ENCODE measurements around the gene FHOD3. TPM values are rescaled to one million over a fixed set of nuclear protein-coding genes. Genes with fewer than 3 reads are reported as not detected.

Gene FHOD3
- total RNA-seq, 1 experiment from 2014 or later, result 10.6 TPM

DNA sequence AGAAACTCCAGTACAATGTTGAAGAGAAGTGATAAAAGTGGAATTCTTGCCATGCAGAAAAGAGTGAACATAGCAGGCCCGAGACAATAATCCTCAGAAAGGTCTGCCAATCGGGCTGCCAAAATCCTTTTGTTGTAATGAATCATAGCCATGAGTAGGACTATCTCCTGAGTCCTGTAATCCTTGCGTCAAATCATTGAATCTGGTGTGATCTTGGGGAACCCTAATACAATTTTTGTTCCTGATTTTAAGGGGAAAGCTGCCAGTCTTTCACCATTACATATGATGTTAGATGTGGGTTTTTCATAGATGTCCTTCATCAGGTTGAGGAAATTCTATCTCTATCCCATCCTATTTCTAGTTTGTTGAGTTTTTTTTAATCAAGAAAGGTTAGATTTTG lies 529.0 kb downstream of the FHOD3 start:
- CTCF ChIA-PET, result no interaction called here
- H3K79me2 ChIP-seq (ENCODE audit: low read depth), result peaks cover 13% of the 10 kb centered on the region
- no peak overlapping the region for H3K4me3 ChIP-seq
- H3K27ac ChIP-seq, result no peak overlapping the region
- no peak overlapping the region for H2AFZ ChIP-seq
- POLR2A ChIA-PET (ENCODE audit: unreplicated experiment), result interaction anchor here (0.6 kb wide), 1 partner anchor 407 kb away, joined by 4 read pairs; no protein-coding TSS in a partner anchor
- H3F3A ChIP-seq (ENCODE audit: insufficient read depth, low read depth), result peaks cover 10% of the 10 kb centered on the region; the same call in 1 of the 2 replicates
- no peaks in the 10 kb centered on the region for H3K27me3 ChIP-seq (ENCODE audit: insufficient read depth, low read depth)
- peaks cover 18% of the 10 kb centered on the region for H3K4me1 ChIP-seq (replicated peaks; ENCODE audit: insufficient read depth)
- H3K9me2 ChIP-seq (ENCODE audit: insufficient read depth), result no peaks in the 10 kb centered on the region
- no TSS peak for BruUV-seq (replicated peaks)
- H3K4me2 ChIP-seq, result no peak overlapping the region
- DNase-seq, result no peak
- intact Hi-C loops (cut with micrococcal nuclease; ENCODE audit: unreplicated experiment), result no loop called here
- H4K20me1 ChIP-seq (ENCODE audit: insufficient read depth), result no peaks in the 10 kb centered on the region
- no peaks in the 10 kb centered on the region for H3K9me3 ChIP-seq (ENCODE audit: insufficient read depth, low read depth)
- H3K36me3 ChIP-seq (ENCODE audit: low read depth), result no peaks in the 10 kb centered on the region
- TF ChIP-seq EZH2 (IDR thresholded peaks at IDR 0.05; ENCODE audit: low read depth), result no peak
- TF ChIP-seq, protein P1, sequence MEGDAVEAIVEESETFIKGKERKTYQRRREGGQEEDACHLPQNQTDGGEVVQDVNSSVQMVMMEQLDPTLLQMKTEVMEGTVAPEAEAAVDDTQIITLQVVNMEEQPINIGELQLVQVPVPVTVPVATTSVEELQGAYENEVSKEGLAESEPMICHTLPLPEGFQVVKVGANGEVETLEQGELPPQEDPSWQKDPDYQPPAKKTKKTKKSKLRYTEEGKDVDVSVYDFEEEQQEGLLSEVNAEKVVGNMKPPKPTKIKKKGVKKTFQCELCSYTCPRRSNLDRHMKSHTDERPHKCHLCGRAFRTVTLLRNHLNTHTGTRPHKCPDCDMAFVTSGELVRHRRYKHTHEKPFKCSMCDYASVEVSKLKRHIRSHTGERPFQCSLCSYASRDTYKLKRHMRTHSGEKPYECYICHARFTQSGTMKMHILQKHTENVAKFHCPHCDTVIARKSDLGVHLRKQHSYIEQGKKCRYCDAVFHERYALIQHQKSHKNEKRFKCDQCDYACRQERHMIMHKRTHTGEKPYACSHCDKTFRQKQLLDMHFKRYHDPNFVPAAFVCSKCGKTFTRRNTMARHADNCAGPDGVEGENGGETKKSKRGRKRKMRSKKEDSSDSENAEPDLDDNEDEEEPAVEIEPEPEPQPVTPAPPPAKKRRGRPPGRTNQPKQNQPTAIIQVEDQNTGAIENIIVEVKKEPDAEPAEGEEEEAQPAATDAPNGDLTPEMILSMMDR (conservative IDR thresholded peaks at IDR 0.05), result no peak

DNA sequence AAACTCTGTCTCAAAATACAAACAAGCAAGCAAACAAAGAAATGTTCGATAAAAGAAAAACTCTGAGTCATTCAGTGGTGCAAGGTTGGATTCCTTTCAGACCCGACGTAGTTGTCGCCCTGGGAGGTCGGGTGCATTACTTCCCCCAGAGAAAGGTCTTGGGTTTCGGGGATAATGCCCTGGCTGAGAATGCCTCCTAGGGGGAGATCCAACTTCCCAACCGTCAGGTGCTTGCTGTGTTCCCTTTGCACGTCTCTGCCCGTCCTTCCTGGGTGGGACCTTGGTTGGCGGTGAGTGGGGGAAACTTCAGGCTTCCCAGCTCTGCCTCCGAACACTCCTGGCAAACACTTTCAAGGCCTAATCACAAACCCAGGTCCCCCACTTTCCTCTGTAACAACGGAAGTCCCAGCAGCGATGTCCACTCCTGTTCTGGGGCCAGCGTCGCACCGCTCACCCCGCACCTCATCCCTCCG lies 530.7 kb downstream of the FHOD3 start:
- intact Hi-C loops (cut with micrococcal nuclease; ENCODE audit: unreplicated experiment), result no loop called here
- TF ChIP-seq EZH2 (IDR thresholded peaks at IDR 0.05; ENCODE audit: low read depth), result no peak
- TF ChIP-seq, protein P1 (conservative IDR thresholded peaks at IDR 0.05), result no peak
- no peaks in the 10 kb centered on the region for H3K9me2 ChIP-seq (ENCODE audit: insufficient read depth)
- DNase-seq, result peak; percentile 21 to 59
- H3K36me3 ChIP-seq (ENCODE audit: low read depth), result no peaks in the 10 kb centered on the region
- peak overlapping the region; percentile 74 for H3K4me3 ChIP-seq
- H3K79me2 ChIP-seq (ENCODE audit: low read depth), result peaks cover 13% of the 10 kb centered on the region
- H3K4me2 ChIP-seq, result peak overlapping the region; percentile 96
- ChIA-PET CTCF (interaction anchor here (0.7 kb wide), 1 partner anchor 15 kb away, joined by 3 read pairs; no protein-coding TSS in a partner anchor), POLR2A (ENCODE audit: unreplicated experiment) (interaction anchor here (0.6 kb wide), 2 partner anchors 320 to 425 kb away, joined by 6 to 7 read pairs; no protein-coding TSS in a partner anchor)
- H3F3A ChIP-seq (ENCODE audit: insufficient read depth, low read depth), result peaks cover 10% of the 10 kb centered on the region; the same call in 1 of the 2 replicates
- H3K27ac ChIP-seq, result peak overlapping the region; percentile 71
- H3K4me1 ChIP-seq (replicated peaks; ENCODE audit: insufficient read depth), result peaks cover 19% of the 10 kb centered on the region
- H3K27me3 ChIP-seq (ENCODE audit: insufficient read depth, low read depth), result no peaks in the 10 kb centered on the region
- H2AFZ ChIP-seq, result peak overlapping the region; percentile 96
- H3K9me3 ChIP-seq (ENCODE audit: insufficient read depth, low read depth), result no peaks in the 10 kb centered on the region
- H4K20me1 ChIP-seq (ENCODE audit: insufficient read depth), result no peaks in the 10 kb centered on the region
- no TSS peak for BruUV-seq (replicated peaks)

DNA sequence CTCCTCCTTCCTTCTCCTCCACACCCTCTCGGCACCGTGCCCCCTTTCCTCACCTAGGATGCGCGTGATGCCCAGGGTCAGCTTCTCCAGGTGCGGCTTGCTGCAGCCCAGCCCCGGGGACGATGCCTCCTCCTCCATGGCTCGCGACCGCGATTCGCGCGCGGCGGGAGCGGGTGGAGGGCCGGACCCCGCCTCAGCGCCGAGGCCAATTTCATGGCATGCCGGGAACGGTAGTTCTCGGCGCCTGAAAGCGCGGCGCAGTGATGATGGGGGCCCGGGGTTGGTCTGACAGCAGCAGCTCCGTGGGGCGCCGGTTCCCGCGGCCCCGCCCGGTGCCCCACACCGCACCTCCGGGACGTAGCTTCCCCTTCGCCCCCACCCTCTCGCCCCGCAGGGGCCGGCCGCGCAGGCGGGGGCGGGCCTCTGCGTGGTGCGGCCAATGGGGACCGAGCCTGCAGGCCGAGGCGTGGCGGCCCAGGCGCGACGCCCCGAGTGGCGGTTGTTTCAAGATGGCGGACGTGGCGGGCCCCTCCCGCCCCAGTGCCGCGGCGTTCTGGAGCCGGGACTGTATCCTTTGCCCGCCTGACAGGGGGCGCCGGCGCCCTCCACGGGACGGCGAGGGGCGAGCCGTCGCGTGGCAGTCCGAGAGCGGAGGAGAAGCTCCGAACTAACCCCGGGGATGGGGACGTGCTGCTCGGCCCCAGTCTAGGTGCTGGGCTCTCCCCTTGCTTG lies 531.3 kb downstream of the FHOD3 start, which contains the start of the genes KIAA1328 and TPGS2:
Gene KIAA1328 (plus strand): TSS at position 498 of the 732 bp plus-strand sequence. CDS start 12 bp downstream, at position 510.
Gene TPGS2 (minus strand): TSS at position 373 of the 732 bp plus-strand sequence. CDS start 235 bp downstream, at position 138.
- no peaks in the 10 kb centered on the region for H3K36me3 ChIP-seq (ENCODE audit: low read depth)
- H3K79me2 ChIP-seq (ENCODE audit: low read depth), result peaks cover 13% of the 10 kb centered on the region
- H3K4me2 ChIP-seq, result peak within 1 kb of the TSS; percentile 96
- peak; percentile 65 to 81 for DNase-seq
- peak within 1 kb of the TSS; percentile 71 for H3K27ac ChIP-seq
- ChIA-PET CTCF (interaction anchor here (0.7 kb wide), 1 partner anchor 15 kb away, joined by 3 read pairs; no protein-coding TSS in a partner anchor), POLR2A (ENCODE audit: unreplicated experiment) (interaction anchor here (0.6 kb wide), 2 partner anchors 321 to 425 kb away, joined by 6 to 7 read pairs; no protein-coding TSS in a partner anchor)
- intact Hi-C loops (cut with micrococcal nuclease; ENCODE audit: unreplicated experiment), result loop anchor here (1.0 kb wide), 1 partner anchor 21 kb away; no protein-coding TSS in a partner anchor
- peaks cover 19% of the 10 kb centered on the region for H3K4me1 ChIP-seq (replicated peaks; ENCODE audit: insufficient read depth)
- H3K9me3 ChIP-seq (ENCODE audit: insufficient read depth, low read depth), result no peaks in the 10 kb centered on the region
- no peaks in the 10 kb centered on the region for H4K20me1 ChIP-seq (ENCODE audit: insufficient read depth)
- H3K27me3 ChIP-seq (ENCODE audit: insufficient read depth, low read depth), result no peaks in the 10 kb centered on the region
- H3K4me3 ChIP-seq, result peak within 1 kb of the TSS; percentile 74
- no peak for TF ChIP-seq EZH2 (IDR thresholded peaks at IDR 0.05; ENCODE audit: low read depth)
- TF ChIP-seq, protein P1 (conservative IDR thresholded peaks at IDR 0.05), result peak; percentile 43; the same call in 1 of the 2 replicates
- peaks cover 10% of the 10 kb centered on the region; the same call in 1 of the 2 replicates for H3F3A ChIP-seq (ENCODE audit: insufficient read depth, low read depth)
- no TSS peak for BruUV-seq (replicated peaks)
- peak within 1 kb of the TSS; percentile 96 for H2AFZ ChIP-seq
- H3K9me2 ChIP-seq (ENCODE audit: insufficient read depth), result no peaks in the 10 kb centered on the region

Other genes starting within 250 kb of the FHOD3 start
- 29.2 and 34.2 TPM in 2 replicates for gene RPRD1A, start 230.2 kb upstream of the FHOD3 start, total RNA-seq (2021)
- gene SLC39A6, start 168.4 kb upstream of the FHOD3 start, total RNA-seq (2021), result 14.8 and 20.3 TPM in 2 replicates
- 54.2 and 68.3 TPM in 2 replicates for gene ELP2, start 167.8 kb upstream of the FHOD3 start, total RNA-seq (2021)
- gene MOCOS, start 110.2 kb upstream of the FHOD3 start, total RNA-seq (2021), result 22.7 and 30.4 TPM in 2 replicates

Measured in PC-9 (cell line).